H1 (cell line): ENCODE data around the gene WDFY1.

Experiments used
- CTCF ChIP-seq, 3 experiments: IDR thresholded peaks; 1 replicate in 2 of 3; 2 replicates in 1 of 3; pipeline versions ENCODE4 v1.5.1 to v1.6.1; 2011; ENCODE audit warnings: low read length in 3 of 3, mild to moderate bottlenecking in 3 of 3, inconsistent platforms in 2 of 3, low read depth in 1 of 3, moderate library complexity in 1 of 3; ENCODE audit not compliant: insufficient read depth in 1 of 3; ENCODE audit errors: control extremely low read depth in 1 of 3
- KDM5A ChIP-seq: fragments of 200-600 bp; IDR thresholded peaks from 2 replicates; pipeline ENCODE4 v1.7.1; 2012; ENCODE audit warnings: mild to moderate bottlenecking, low read length, inconsistent platforms, mixed read lengths
- POLR2A ChIP-seq, 2 experiments: IDR thresholded peaks; 1 replicate in 1 of 2; 2 replicates in 1 of 2; pipeline ENCODE4 v1.6.1; 2011; ENCODE audit warnings: low read depth in 2 of 2, low read length in 2 of 2, mild to moderate bottlenecking in 2 of 2; ENCODE audit errors: control extremely low read depth in 1 of 2

GRCh38 chr2:223935459-223936125 is 9.5 kb downstream of the WDFY1 start:
- no peak for TF ChIP-seq KDM5A
- TF ChIP-seq CTCF (IDR thresholded peaks at IDR 0.05; ENCODE audit: control extremely low read depth in 1 of 3, insufficient read depth in 1 of 3, low read depth in 1 of 3, low read length in 3 of 3): no peak
- TF ChIP-seq POLR2A (IDR thresholded peaks at IDR 0.05; ENCODE audit: control extremely low read depth in 1 of 2, low read depth in 2 of 2, low read length in 2 of 2): no peak
